Breast epithelium (tissue), 4 donors: ENCODE results near the gene NPHP4. TPM values are rescaled to one million over a fixed set of nuclear protein-coding genes. Genes with fewer than 3 reads are reported as not detected.

Experiments
- DNase-seq, 2 donors: peaks; one replicate each; pipeline ENCODE4 v3.0.0-alpha.2; 2019; ENCODE audit warnings: low spot score in 2 of 2
- H3K27ac ChIP-seq, 2 donors: fragments of 200-600 bp; sonication (generic) in 1 of 2; one replicate each; pipeline ENCODE4 v1.5.1; 2016 to 2019; ENCODE audit warnings: mild to moderate bottlenecking in 1 of 2
- H3K27me3 ChIP-seq, 2 donors: fragments of 200-600 bp; sonication (generic) in 1 of 2; one replicate each; pipeline versions ENCODE4 v1.5.1 to v1.6.0; 2017 to 2019; ENCODE audit warnings: control low read depth in 1 of 2, mild to moderate bottlenecking in 1 of 2
- H3K36me3 ChIP-seq: fragments of 200-600 bp; one replicate; pipeline ENCODE4 v1.5.1; 2019
- H3K4me1 ChIP-seq, 2 donors: fragments of 200-600 bp; sonication (generic); one replicate each; pipeline ENCODE4 v1.5.1; 2016 to 2019; ENCODE audit warnings: control low read depth in 1 of 2
- H3K4me3 ChIP-seq, 3 donors: fragments of 200-600 bp; sonication (generic); 1 replicate in 2 of 3; 2 replicates in 1 of 3; pipeline ENCODE4 v1.5.1; 2016 to 2019; ENCODE audit warnings: mild to moderate bottlenecking in 3 of 3, moderate library complexity in 2 of 3
- H3K9me3 ChIP-seq, 2 donors: fragments of 200-600 bp; sonication (generic) in 1 of 2; one replicate each; pipeline ENCODE4 v1.5.1; 2016 to 2019; ENCODE audit warnings: control low read depth in 1 of 2
- CTCF ChIP-seq, 3 donors: fragments of 450-650 bp; IDR thresholded peaks; one replicate each; pipeline ENCODE4 v1.5.1; 2016 to 2017; ENCODE audit warnings: antibody characterized with exemption in 3 of 3, mild to moderate bottlenecking in 3 of 3, moderate library complexity in 3 of 3
- POLR2A ChIP-seq: fragments of 450-650 bp; IDR thresholded peaks from one replicate; pipeline ENCODE4 v1.6.1; 2016; ENCODE audit warnings: antibody characterized with exemption, mild to moderate bottlenecking, moderate library complexity
- POLR2AphosphoS5 ChIP-seq, 3 donors: sonication (generic); formaldehyde crosslinking; IDR thresholded peaks; one replicate each; pipeline ENCODE4 v1.6.1; 2017; ENCODE audit warnings: antibody characterized with exemption in 3 of 3
- intact Hi-C: fragments of 100-400 bp; cut with DNase I; formaldehyde crosslinking; loops from one replicate; pipeline ENCODE4 v1.15.1; 2023; ENCODE audit warnings: low total_unique reads
- total RNA-seq, 3 donors: library from RNA; depleted of rRNA; stranded (reverse); fragments of >200 nt; gene quantifications; one replicate each; pipeline ENCODE4 v1.1.0, GENCODE V29; 2016

NPHP4 gene
- total RNA-seq, 3 donors from 2014 or later = 7.0 to 18.7 (median 18.1) TPM

DNA sequence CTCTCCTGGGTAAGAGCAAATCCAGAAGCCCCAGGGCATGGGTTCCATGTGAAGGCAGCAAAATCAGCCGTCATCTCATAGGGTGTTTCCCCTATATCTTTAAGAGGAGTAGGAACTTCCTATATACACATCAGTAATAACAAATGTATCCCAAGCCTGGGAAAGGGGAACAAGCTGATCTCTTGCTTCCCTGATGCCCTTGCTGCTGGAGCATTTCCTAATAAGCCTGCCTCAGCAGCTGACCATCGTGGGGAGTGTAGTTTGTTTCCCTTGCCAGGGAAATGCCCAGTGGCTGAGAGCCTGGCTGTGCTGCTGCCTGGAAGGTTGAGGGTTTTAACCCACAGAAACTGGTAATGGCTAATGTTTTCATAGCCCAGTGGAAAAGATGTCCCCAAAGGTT, 177.0 kb downstream of the NPHP4 start:
- Histone ChIP-seq H3K27ac (no peak overlapping the region), H3K27me3 (peaks cover 0 to 33% of the 10 kb centered on the region in 2 donors), H3K4me1 (no peaks in the 10 kb centered on the region), H3K36me3 (no peaks in the 10 kb centered on the region), H3K4me3 (no peak overlapping the region), H3K9me3 (no peaks in the 10 kb centered on the region)
- intact Hi-C loops = no loop called here
- no peak for TF ChIP-seq POLR2A
- TF ChIP-seq CTCF (IDR thresholded peaks at IDR 0.05) = no peak
- no peak for TF ChIP-seq POLR2AphosphoS5 (IDR thresholded peaks at IDR 0.05)
- no peak for DNase-seq

DNA sequence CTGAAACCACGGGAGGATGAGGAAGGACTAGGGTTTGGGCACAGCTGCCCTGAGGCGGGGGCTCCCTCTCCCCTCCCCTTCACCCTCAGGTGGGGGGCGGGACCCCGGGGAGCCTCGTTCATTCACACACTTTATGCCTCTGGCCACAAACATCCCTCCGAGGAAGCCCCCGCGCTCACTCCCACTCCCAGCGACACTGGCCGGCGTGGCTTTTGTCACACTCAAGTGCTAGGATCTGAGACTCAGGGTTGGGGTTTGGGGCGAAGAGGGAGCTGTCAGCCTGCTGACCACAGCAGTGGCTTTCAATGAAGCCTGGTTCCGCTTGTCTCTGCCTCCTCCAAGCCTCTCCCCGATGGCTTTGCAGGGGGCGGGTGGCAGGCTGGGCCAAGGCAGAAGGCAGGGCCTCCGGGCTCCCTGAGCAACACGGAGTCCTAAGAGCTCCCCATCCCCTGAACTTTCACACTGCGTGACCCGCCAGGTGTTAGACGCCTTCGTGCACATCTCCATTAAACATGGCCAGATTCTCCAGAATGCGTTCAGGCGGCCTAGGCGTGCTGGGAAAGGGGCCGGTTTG, 178.1 kb downstream of the NPHP4 start:
- H3K36me3 ChIP-seq = no peaks in the 10 kb centered on the region
- TF ChIP-seq POLR2AphosphoS5 (IDR thresholded peaks at IDR 0.05) (no peak), POLR2A (no peak), CTCF (IDR thresholded peaks at IDR 0.05) (no peak)

GRCh38 chr1:5813480-5813879, 178.7 kb downstream of the NPHP4 start:
- Histone ChIP-seq H3K27ac (no peak overlapping the region), H3K27me3 (peaks cover 0 to 33% of the 10 kb centered on the region in 2 donors), H3K9me3 (no peaks in the 10 kb centered on the region), H3K4me3 (no peak overlapping the region), H3K4me1 (no peaks in the 10 kb centered on the region), H3K36me3 (no peaks in the 10 kb centered on the region)
- no peak for DNase-seq
- TF ChIP-seq POLR2AphosphoS5 (IDR thresholded peaks at IDR 0.05) (no peak), CTCF (IDR thresholded peaks at IDR 0.05) (no peak), POLR2A (no peak)
- intact Hi-C loops = no loop called here

More for the DNA sequence above, 178.1 kb downstream of the NPHP4 start:
- intact Hi-C loops = no loop called here
- Histone ChIP-seq H3K4me3 (no peak overlapping the region), H3K27ac (no peak overlapping the region), H3K9me3 (no peaks in the 10 kb centered on the region), H3K27me3 (peaks cover 0 to 33% of the 10 kb centered on the region in 2 donors), H3K4me1 (no peaks in the 10 kb centered on the region)
- no peak for DNase-seq

Other genes starting within 250 kb of the NPHP4 start
- gene KCNAB2, start 53.5 kb upstream of the NPHP4 start, total RNA-seq = 10 to 100 TPM in 1 of 3 donors, 1 to 10 TPM in 2; 6.9 to 19.8 (median 9.8) TPM
- under 1 TPM; under 0.01 to 0.33 (median 0.15) TPM for gene CHD5, start 187.9 kb upstream of the NPHP4 start, total RNA-seq
- 100 to 1,000 TPM; 210 to 329 (median 306) TPM for gene RPL22, start 207.2 kb upstream of the NPHP4 start, total RNA-seq
- 10 to 100 TPM in 2 of 3 donors, 1 to 10 TPM in 1; 2.7 to 32.4 (median 29.9) TPM for gene RNF207, start 213.7 kb upstream of the NPHP4 start, total RNA-seq
- 10 to 100 TPM; 54.0 to 61.6 (median 54.7) TPM for gene ICMT, start 243.5 kb upstream of the NPHP4 start, total RNA-seq